VCaP (cell line): ENCODE results near the gene AUP1.

Source experiments
- H3K27ac ChIP-seq: fragments of 450-650 bp; 2 replicates; pipeline ENCODE4 v1.5.1; 2017
- CTCF ChIP-seq: fragments of 450-650 bp; conservative IDR thresholded peaks from 2 replicates; pipeline ENCODE4 v1.5.1; 2017; ENCODE audit warnings: mild to moderate bottlenecking, moderate library complexity

Gene AUP1

GRCh38 chr2:74497777-74498499 lies 31.6 kb downstream of the AUP1 start:
- H3K27ac ChIP-seq: peak overlapping the region; percentile 27; the same call in 1 of the 2 replicates
- TF ChIP-seq CTCF: no peak

- TF ChIP-seq CTCF: no peak
- H3K27ac ChIP-seq: peak overlapping the region; percentile 27; the same call in 1 of the 2 replicates
These were observed 32.3 kb downstream of the AUP1 start for GRCh38 chr2:74496997-74497776.

GRCh38 chr2:74495440-74495839 lies 34.1 kb downstream of the AUP1 start:
- no peak overlapping the region for H3K27ac ChIP-seq
- TF ChIP-seq CTCF: no peak

GRCh38 chr2:74493546-74493945 lies 36.0 kb downstream of the AUP1 start:
- no peak overlapping the region for H3K27ac ChIP-seq
- no peak for TF ChIP-seq CTCF

- TF ChIP-seq CTCF: no peak
- H3K27ac ChIP-seq: no peak overlapping the region
These were observed 37.6 kb downstream of the AUP1 start for GRCh38 chr2:74491648-74492544.

- no peak for TF ChIP-seq CTCF
- H3K27ac ChIP-seq: no peak overlapping the region
These were observed 39.6 kb downstream of the AUP1 start for GRCh38 chr2:74489906-74490305.
